ENCODE data around the gene ZNF689. TPM values are rescaled to one million over a fixed set of nuclear protein-coding genes. Genes with fewer than 3 reads are reported as not detected.
A peak's percentile ranks its signal among the peaks of the same experiment; 100 is the strongest.

ZNF689 gene
- total RNA-seq, 1 experiment from 2014 or later: 6.1 TPM

DNA sequence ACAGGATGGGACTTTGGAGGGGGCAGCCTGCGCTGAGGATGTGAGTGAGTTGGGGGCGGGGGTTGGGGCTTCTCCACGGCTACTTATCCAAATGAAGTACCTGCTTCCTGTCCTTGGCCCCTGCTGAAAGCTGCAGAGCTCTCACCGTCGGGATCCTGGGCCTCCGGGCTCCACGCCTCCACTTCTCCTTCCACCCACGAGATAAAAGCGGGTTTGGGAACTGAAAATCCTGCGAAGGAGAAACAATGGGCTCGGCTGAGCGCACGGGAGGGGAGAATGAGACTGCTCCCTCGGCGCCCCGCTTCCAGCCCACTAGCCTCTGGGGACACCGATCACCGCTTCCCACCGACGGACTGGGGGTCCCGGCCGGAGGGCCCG lies 25.2 kb downstream of the ZNF689 start:
- no peak for TF ChIP-seq CTCF (IDR thresholded peaks at IDR 0.05; ENCODE audit: unreplicated experiment)
- Mint-ChIP-seq H3K36me3 (ENCODE audit: insufficient read depth, unreplicated experiment) (peaks cover 27% of the 10 kb centered on the region), H3K27me3 (ENCODE audit: insufficient read depth, unreplicated experiment) (no peaks in the 10 kb centered on the region), H3K4me1 (ENCODE audit: insufficient read depth, unreplicated experiment) (no peaks in the 10 kb centered on the region), H3K9me3 (ENCODE audit: unreplicated experiment) (no peaks in the 10 kb centered on the region), H3K4me3 (ENCODE audit: unreplicated experiment) (peak overlapping the region; percentile 96), H3K27ac (ENCODE audit: low read depth, unreplicated experiment) (peak overlapping the region; percentile 78)
- TSS peak; percentile 49 for BruUV-seq (replicated peaks)
- intact Hi-C loops (cut with micrococcal nuclease): loop anchor here (1.0 to 2.0 kb wide), 4 partner anchors 13 to 58 kb away; partner anchors contain the start of genes ZNF747, ZNF764 and ZNF768
- ChIA-PET POLR2A (interaction anchor here (0.6 to 3.8 kb wide), 17 partner anchors 13 to 230 kb away, joined by 3 to 45 read pairs (median 7); partner anchors contain the start of genes DCTPP1, FBRS, ZNF688 and ZNF689), CTCF (interaction anchor here (0.7 to 2.7 kb wide), 5 partner anchors 10 to 210 kb away, joined by 3 to 13 read pairs (median 4); partner anchors contain the start of gene MYL11)
- DNase-seq (ENCODE audit: unreplicated experiment): peak; percentile 25

GRCh38 chr16:30582611-30583340 lies 27.4 kb downstream of the ZNF689 start:
- Mint-ChIP-seq H3K4me1 (ENCODE audit: insufficient read depth, unreplicated experiment) (no peaks in the 10 kb centered on the region), H3K9me3 (ENCODE audit: unreplicated experiment) (no peaks in the 10 kb centered on the region), H3K27ac (ENCODE audit: low read depth, unreplicated experiment) (no peak overlapping the region), H3K36me3 (ENCODE audit: insufficient read depth, unreplicated experiment) (peaks cover 36% of the 10 kb centered on the region), H3K27me3 (ENCODE audit: insufficient read depth, unreplicated experiment) (no peaks in the 10 kb centered on the region), H3K4me3 (ENCODE audit: unreplicated experiment) (no peak overlapping the region)
- no peak for DNase-seq (ENCODE audit: unreplicated experiment)
- POLR2A ChIA-PET: no interaction called here
- intact Hi-C loops (cut with micrococcal nuclease): no loop called here
- no peak for TF ChIP-seq CTCF (IDR thresholded peaks at IDR 0.05; ENCODE audit: unreplicated experiment)
- CTCF ChIA-PET: interaction anchor here (0.6 kb wide), 1 partner anchor 153 kb away, joined by 4 read pairs; the partner anchor contains the start of gene DCTPP1
- no TSS peak for BruUV-seq (replicated peaks)

GRCh38 chr16:30581457-30581856 lies 28.7 kb downstream of the ZNF689 start:
- ChIA-PET CTCF (interaction anchor here (0.6 kb wide), 2 partner anchors 40 to 497 kb away, joined by 3 to 4 read pairs; no protein-coding TSS in a partner anchor), POLR2A (no interaction called here)
- intact Hi-C loops (cut with micrococcal nuclease): no loop called here
- H3K27ac Mint-ChIP-seq (ENCODE audit: low read depth, unreplicated experiment): no peak overlapping the region
- H3K36me3 Mint-ChIP-seq (ENCODE audit: insufficient read depth, unreplicated experiment): peaks cover 36% of the 10 kb centered on the region
- H3K4me1 Mint-ChIP-seq (ENCODE audit: insufficient read depth, unreplicated experiment): no peaks in the 10 kb centered on the region
- H3K27me3 Mint-ChIP-seq (ENCODE audit: insufficient read depth, unreplicated experiment): no peaks in the 10 kb centered on the region
- no peak for DNase-seq (ENCODE audit: unreplicated experiment)
- TF ChIP-seq CTCF (IDR thresholded peaks at IDR 0.05; ENCODE audit: unreplicated experiment): no peak
- H3K9me3 Mint-ChIP-seq (ENCODE audit: unreplicated experiment): no peaks in the 10 kb centered on the region
- BruUV-seq (replicated peaks): no TSS peak
- no peak overlapping the region for H3K4me3 Mint-ChIP-seq (ENCODE audit: unreplicated experiment)

DNA sequence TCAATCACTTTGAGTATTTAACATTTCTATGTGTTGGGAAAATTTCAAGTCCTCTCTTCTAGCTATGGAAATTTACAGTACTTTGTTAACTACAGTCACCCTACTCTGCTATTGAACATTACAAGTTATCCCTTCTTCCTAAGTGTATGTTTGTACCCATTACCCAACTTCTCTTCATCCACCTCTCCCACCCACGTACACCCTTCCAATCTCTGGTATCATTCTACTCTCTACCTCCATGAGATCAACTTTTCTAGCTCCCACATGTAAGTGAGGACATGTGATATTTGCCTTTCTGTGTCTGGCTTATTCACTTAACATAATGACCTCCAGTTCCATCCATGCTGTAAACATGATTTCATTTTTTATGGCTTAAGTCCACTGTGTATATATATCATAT lies 35.5 kb downstream of the ZNF689 start:
- Mint-ChIP-seq H3K27me3 (ENCODE audit: insufficient read depth, unreplicated experiment) (no peaks in the 10 kb centered on the region), H3K4me1 (ENCODE audit: insufficient read depth, unreplicated experiment) (peaks cover 6% of the 10 kb centered on the region), H3K36me3 (ENCODE audit: insufficient read depth, unreplicated experiment) (peaks cover 18% of the 10 kb centered on the region), H3K27ac (ENCODE audit: low read depth, unreplicated experiment) (no peak overlapping the region), H3K9me3 (ENCODE audit: unreplicated experiment) (no peaks in the 10 kb centered on the region), H3K4me3 (ENCODE audit: unreplicated experiment) (no peak overlapping the region)
- intact Hi-C loops (cut with micrococcal nuclease): loop anchor here (5.0 kb wide), 1 partner anchor 47 kb away; the partner anchor contains the start of gene ZNF768
- POLR2A ChIA-PET: no interaction called here
- TF ChIP-seq CTCF (IDR thresholded peaks at IDR 0.05; ENCODE audit: unreplicated experiment): no peak
- CTCF ChIA-PET: interaction anchor here (0.6 to 1.2 kb wide), 3 partner anchors 11 to 170 kb away, joined by 3 to 5 read pairs (median 3); partner anchors contain the start of gene ZNF785
- BruUV-seq (replicated peaks): no TSS peak
- no peak for DNase-seq (ENCODE audit: unreplicated experiment)

Data from MCF 10A (cell line).